CD14-positive monocyte (primary cell): ENCODE results near the gene TBC1D20. TPM values are rescaled to one million over a fixed set of nuclear protein-coding genes. Genes with fewer than 3 reads are reported as not detected.
A peak's percentile ranks its signal among the peaks of the same experiment; 100 is the strongest.

Experiments
- DNase-seq, 3 donors: peaks; one replicate each; pipeline ENCODE4 v3.0.0-alpha.2; 2011 to 2022
- H2AFZ ChIP-seq: 2 replicates; pipeline ENCODE4 v1.6.0; 2012; ENCODE audit warnings: mild to moderate bottlenecking, low read depth, low read length, inconsistent platforms; ENCODE audit not compliant: insufficient read depth, poor library complexity, severe bottlenecking
- H3K27ac ChIP-seq, 2 donors: 1 replicate in 1 of 2; 2 replicates in 1 of 2; pipeline ENCODE4 v1.5.1; 2012 to 2013; ENCODE audit warnings: low read length in 2 of 2, control low read depth in 1 of 2, inconsistent platforms in 1 of 2, low read depth in 1 of 2, mild to moderate bottlenecking in 1 of 2
- H3K27me3 ChIP-seq, 2 donors: one replicate each; pipeline versions ENCODE4 v1.6.0 to v1.6.1; 2011 to 2013; ENCODE audit warnings: low read length in 2 of 2; ENCODE audit not compliant: control insufficient read depth in 2 of 2, insufficient read depth in 2 of 2
- H3K36me3 ChIP-seq, 2 donors: replicated peaks in 1 of 2; 1 replicate in 1 of 2; 2 replicates in 1 of 2; pipeline versions ENCODE4 v1.5.1 to v1.6.1; 2012 to 2013; ENCODE audit warnings: low read length in 2 of 2, control low read depth in 1 of 2, inconsistent platforms in 1 of 2, mild to moderate bottlenecking in 1 of 2; ENCODE audit not compliant: insufficient read depth in 2 of 2, control insufficient read depth in 1 of 2
- H3K4me1 ChIP-seq, 2 donors: 1 replicate in 1 of 2; 2 replicates in 1 of 2; pipeline versions ENCODE4 v1.5.1 to v1.6.1; 2012 to 2013; ENCODE audit warnings: low read length in 2 of 2, control low read depth in 1 of 2, inconsistent platforms in 1 of 2, mild to moderate bottlenecking in 1 of 2, moderate library complexity in 1 of 2; ENCODE audit not compliant: insufficient read depth in 2 of 2, control insufficient read depth in 1 of 2
- H3K4me2 ChIP-seq: replicated peaks from 2 replicates; pipeline ENCODE3; 2012; ENCODE audit warnings: low read length, moderate library complexity, mild to moderate bottlenecking; ENCODE audit not compliant: poor library complexity, severe bottlenecking; ENCODE audit errors: extremely low read depth
- H3K4me3 ChIP-seq, 3 experiments: fragments of 200-600 bp in 1 of 3; sonication (generic) in 1 of 3; replicated peaks in 1 of 3; 1 replicate in 2 of 3; 2 replicates in 1 of 3; pipeline ENCODE4 v1.5.1; 2011 to 2013; ENCODE audit warnings: low read length in 3 of 3, mild to moderate bottlenecking in 3 of 3, control low read depth in 2 of 3, low read depth in 2 of 3, inconsistent platforms in 1 of 3, moderate library complexity in 1 of 3
- H3K79me2 ChIP-seq: 2 replicates; pipeline ENCODE4 v1.6.0; 2012; ENCODE audit warnings: mild to moderate bottlenecking, control low read depth, inconsistent platforms, low read length, moderate library complexity; ENCODE audit not compliant: insufficient read depth
- H3K9ac ChIP-seq: 2 replicates; pipeline ENCODE4 v1.6.0; 2017; ENCODE audit warnings: low read length, mild to moderate bottlenecking; ENCODE audit not compliant: insufficient read depth, poor library complexity, severe bottlenecking
- H3K9me3 ChIP-seq, 2 donors: replicated peaks in 1 of 2; 1 replicate in 1 of 2; 2 replicates in 1 of 2; pipeline versions ENCODE4 v1.5.1 to v1.6.1; 2012 to 2013; ENCODE audit warnings: low read length in 2 of 2, control low read depth in 1 of 2; ENCODE audit not compliant: control insufficient read depth in 1 of 2, insufficient read depth in 1 of 2
- H4K20me1 ChIP-seq: 2 replicates; pipeline ENCODE4 v1.6.0; 2012; ENCODE audit warnings: mild to moderate bottlenecking, low read length, control low read depth, moderate library complexity; ENCODE audit not compliant: insufficient read depth
- H3K27ac Mint-ChIP-seq, 7 donors: one replicate each; pipeline ENCODE4 v1.8.0; 2020; ENCODE audit warnings: mild to moderate bottlenecking in 7 of 7, mixed read lengths in 7 of 7, moderate library complexity in 6 of 7, inconsistent platforms in 2 of 7
- H3K27me3 Mint-ChIP-seq, 3 donors: one replicate each; pipeline ENCODE4 v1.8.0; 2021 to 2022; ENCODE audit warnings: low read depth in 3 of 3, mild to moderate bottlenecking in 3 of 3, mixed read lengths in 3 of 3, moderate library complexity in 3 of 3, inconsistent platforms in 1 of 3
- H3K36me3 Mint-ChIP-seq, 2 donors: one replicate each; pipeline ENCODE4 v1.8.0; 2020; ENCODE audit warnings: mixed read lengths in 2 of 2, inconsistent platforms in 1 of 2, mild to moderate bottlenecking in 1 of 2
- H3K4me1 Mint-ChIP-seq: one replicate; pipeline ENCODE4 v1.8.0; 2020; ENCODE audit warnings: mild to moderate bottlenecking, mixed read lengths
- H3K4me3 Mint-ChIP-seq, 2 donors: one replicate each; pipeline ENCODE4 v1.8.0; 2020; ENCODE audit warnings: mild to moderate bottlenecking in 2 of 2, mixed read lengths in 2 of 2, moderate library complexity in 1 of 2
- H3K9me3 Mint-ChIP-seq, 7 donors: one replicate each; pipeline ENCODE4 v1.8.0; 2020 to 2022; ENCODE audit warnings: mixed read lengths in 7 of 7, mild to moderate bottlenecking in 6 of 7, moderate library complexity in 6 of 7, inconsistent platforms in 2 of 7
- CTCF ChIP-seq: fragments of 200-600 bp; IDR thresholded peaks from one replicate; pipeline ENCODE4 v1.8.0; 2022; ENCODE audit warnings: antibody characterized with exemption, mild to moderate bottlenecking
- WGBS: methylation state at CpG from one replicate; pipeline ENCODE4 v1.1.5; 2013; ENCODE audit warnings: missing lambda C conversion rate; ENCODE audit not compliant: insufficient coverage; 5-methylcytosine and 5-hydroxymethylcytosine counted together
- intact Hi-C, 2 donors: fragments of 100-400 bp; cut with micrococcal nuclease; formaldehyde crosslinking; loops; one replicate each; pipeline versions ENCODE4 v1.15.0 to v1.15.1; 2023
- polyA plus RNA-seq, 3 donors: library from polyadenylated mRNA; depleted of rRNA in 1 of 3; unstranded in 2 of 3; stranded (reverse) in 1 of 3; fragments of 300-500 nt in 2 of 3; fragments of >200 nt in 1 of 3; fragmentation: Illumina TruSeq in 2 of 3; gene quantifications; 1 replicate in 2 of 3; 2 replicates in 1 of 3; pipeline ENCODE4 v1.2.3, GENCODE V29; 2012 to 2021

The TBC1D20 gene
- polyA plus RNA-seq, 3 donors = 10.5 to 24.7 (median 11.3) TPM

- Mint-ChIP-seq H3K9me3 (peaks cover 1 to 7% (median 4%) of the 10 kb centered on the region in 7 donors), H3K27ac (peak within 1 kb of the TSS; percentile 81 to 92 (median 83)), H3K36me3 (peaks cover 29 to 36% of the 10 kb centered on the region in 2 donors), H3K27me3 (peaks cover 1 to 4% (median 3%) of the 10 kb centered on the region in 3 donors), H3K4me3 (peak within 1 kb of the TSS; percentile 88 to 92), H3K4me1 (peaks cover 31% of the 10 kb centered on the region)
- H3K9ac ChIP-seq = peak within 1 kb of the TSS; percentile 95
- TF ChIP-seq CTCF = no peak
- intact Hi-C loops = loop anchor here (2.0 to 10.0 kb wide), 4 partner anchors 36 to 54 kb away; partner anchors contain the start of gene TBC1D20 (in 2 of the 2)
- H3K79me2 ChIP-seq = peaks cover 39% of the 10 kb centered on the region
- H3K4me2 ChIP-seq = peak within 1 kb of the TSS; percentile 95
- H3K4me1 ChIP-seq = peaks cover 21 to 26% of the 10 kb centered on the region in 2 donors
- peaks cover 8 to 35% of the 10 kb centered on the region in 2 donors for H3K36me3 ChIP-seq
- H3K27me3 ChIP-seq = no peaks in the 10 kb centered on the region
- H2AFZ ChIP-seq = peak within 1 kb of the TSS; percentile 93
- peaks cover 0 to 6% of the 10 kb centered on the region in 2 donors for H3K9me3 ChIP-seq
- peak within 1 kb of the TSS; percentile 69 to 95 for H3K27ac ChIP-seq
- H4K20me1 ChIP-seq = peaks cover 29% of the 10 kb centered on the region
- under 1% methylated on average over 55 of the region's 87 CpGs for WGBS
- H3K4me3 ChIP-seq = peak within 1 kb of the TSS; percentile 67 to 99 (median 69)
- peak; percentile 75 to 84 (median 81) for DNase-seq
Observed at GRCh38 chr20:407953-408842, 54.1 kb downstream of the TBC1D20 start, which contains the start of gene RBCK1. Gene RBCK1, plus strand, starts transcription at chr20:408299. Its CDS starts 459 bp downstream, at chr20:408758.
